Vagina (tissue), 2 donors: ENCODE results near the gene TWIST2. TPM values are rescaled to one million over a fixed set of nuclear protein-coding genes. Genes with fewer than 3 reads are reported as not detected.

Experiments
- DNase-seq, 2 donors: peaks; one replicate each; pipeline ENCODE4 v3.0.0-alpha.2; 2017; ENCODE audit errors: extremely low spot score in 2 of 2
- H3K27ac ChIP-seq: fragments of 200-600 bp; sonication (generic); one replicate; pipeline ENCODE4 v1.5.1; 2019
- H3K27me3 ChIP-seq: fragments of 200-600 bp; sonication (generic); one replicate; pipeline ENCODE4 v1.5.1; 2019
- H3K36me3 ChIP-seq, 2 donors: fragments of 200-600 bp; sonication (generic); one replicate each; pipeline ENCODE4 v1.5.1; 2017 to 2019
- H3K4me1 ChIP-seq: fragments of 200-600 bp; sonication (generic); one replicate; pipeline ENCODE4 v1.5.1; 2019
- H3K4me3 ChIP-seq, 2 donors: fragments of 200-600 bp; sonication (generic); 1 replicate in 1 of 2; 2 replicates in 1 of 2; pipeline ENCODE4 v1.5.1; 2016 to 2019
- H3K9me3 ChIP-seq: fragments of 200-600 bp; sonication (generic); one replicate; pipeline ENCODE4 v1.5.1; 2019
- CTCF ChIP-seq, 3 experiments: fragments of 450-650 bp in 2 of 3; fragments of 200-600 bp in 1 of 3; sonication (generic) in 1 of 3; IDR thresholded peaks; one replicate each; pipeline ENCODE4 v1.5.1; 2017 to 2019; ENCODE audit warnings: antibody characterized with exemption in 3 of 3, mild to moderate bottlenecking in 2 of 3, moderate library complexity in 2 of 3
- POLR2A ChIP-seq, 2 donors: fragments of 450-650 bp; IDR thresholded peaks; one replicate each; pipeline ENCODE4 v1.6.1; 2017; ENCODE audit warnings: antibody characterized with exemption in 2 of 2, mild to moderate bottlenecking in 2 of 2, moderate library complexity in 2 of 2
- POLR2AphosphoS5 ChIP-seq, 2 donors: sonication (generic); formaldehyde crosslinking; IDR thresholded peaks; one replicate each; pipeline ENCODE4 v1.9.0; 2017; ENCODE audit warnings: antibody characterized with exemption in 2 of 2, mild to moderate bottlenecking in 2 of 2, low read depth in 1 of 2; ENCODE audit not compliant: insufficient read depth in 1 of 2
- intact Hi-C: fragments of 100-400 bp; cut with DNase I; formaldehyde crosslinking; loops from one replicate; pipeline ENCODE4 v1.15.1; 2023
- total RNA-seq: library from RNA; depleted of rRNA; stranded (reverse); fragments of >200 nt; gene quantifications from one replicate; pipeline ENCODE4 v1.2.3, GENCODE V29; 2016

The TWIST2 gene
- total RNA-seq, 1 donor from 2014 or later: 214 TPM

GRCh38 chr2:238916176-238916874 lies 68.4 kb downstream of the TWIST2 start:
- Histone ChIP-seq H3K27ac (no peak overlapping the region), H3K36me3 (no peaks in the 10 kb centered on the region), H3K4me1 (no peaks in the 10 kb centered on the region), H3K9me3 (no peaks in the 10 kb centered on the region), H3K27me3 (no peaks in the 10 kb centered on the region), H3K4me3 (no peak overlapping the region)
- TF ChIP-seq CTCF (IDR thresholded peaks at IDR 0.05) (no peak), POLR2AphosphoS5 (IDR thresholded peaks at IDR 0.05; ENCODE audit: insufficient read depth in 1 of 2, low read depth in 1 of 2) (no peak), POLR2A (IDR thresholded peaks at IDR 0.05) (no peak)
- intact Hi-C loops: no loop called here
- no peak for DNase-seq

GRCh38 chr2:238916875-238917590 lies 69.1 kb downstream of the TWIST2 start:
- H3K27me3 ChIP-seq: no peaks in the 10 kb centered on the region
- no peaks in the 10 kb centered on the region for H3K36me3 ChIP-seq
- no peak overlapping the region for H3K4me3 ChIP-seq
- intact Hi-C loops: no loop called here
- H3K4me1 ChIP-seq: no peaks in the 10 kb centered on the region
- H3K9me3 ChIP-seq: no peaks in the 10 kb centered on the region
- TF ChIP-seq CTCF (IDR thresholded peaks at IDR 0.05) (no peak), POLR2AphosphoS5 (IDR thresholded peaks at IDR 0.05; ENCODE audit: insufficient read depth in 1 of 2, low read depth in 1 of 2) (no peak), POLR2A (IDR thresholded peaks at IDR 0.05) (no peak)
- no peak for DNase-seq
- no peak overlapping the region for H3K27ac ChIP-seq

- intact Hi-C loops: no loop called here
- Histone ChIP-seq H3K4me1 (no peaks in the 10 kb centered on the region), H3K4me3 (no peak overlapping the region), H3K36me3 (no peaks in the 10 kb centered on the region), H3K27me3 (no peaks in the 10 kb centered on the region), H3K27ac (no peak overlapping the region), H3K9me3 (no peaks in the 10 kb centered on the region)
- DNase-seq: no peak
- TF ChIP-seq CTCF (IDR thresholded peaks at IDR 0.05) (no peak), POLR2A (IDR thresholded peaks at IDR 0.05) (no peak), POLR2AphosphoS5 (IDR thresholded peaks at IDR 0.05; ENCODE audit: insufficient read depth in 1 of 2, low read depth in 1 of 2) (no peak)
These were observed 71.4 kb downstream of the TWIST2 start for GRCh38 chr2:238919307-238919706.

GRCh38 chr2:238920053-238920452 lies 72.2 kb downstream of the TWIST2 start:
- no peak for DNase-seq
- intact Hi-C loops: no loop called here
- H3K4me3 ChIP-seq: no peak overlapping the region
- H3K27ac ChIP-seq: no peak overlapping the region
- H3K9me3 ChIP-seq: no peaks in the 10 kb centered on the region
- no peaks in the 10 kb centered on the region for H3K36me3 ChIP-seq
- TF ChIP-seq POLR2AphosphoS5 (IDR thresholded peaks at IDR 0.05; ENCODE audit: insufficient read depth in 1 of 2, low read depth in 1 of 2) (no peak), POLR2A (IDR thresholded peaks at IDR 0.05) (no peak), CTCF (IDR thresholded peaks at IDR 0.05) (no peak)
- no peaks in the 10 kb centered on the region for H3K27me3 ChIP-seq
- no peaks in the 10 kb centered on the region for H3K4me1 ChIP-seq

- intact Hi-C loops: no loop called here
These were observed 72.7 kb downstream of the TWIST2 start for GRCh38 chr2:238920601-238921001.

More at GRCh38 chr2:238920601-238921001, 72.7 kb downstream of the TWIST2 start:
- Histone ChIP-seq H3K36me3 (no peaks in the 10 kb centered on the region), H3K4me1 (no peaks in the 10 kb centered on the region), H3K4me3 (no peak overlapping the region), H3K9me3 (no peaks in the 10 kb centered on the region), H3K27ac (no peak overlapping the region), H3K27me3 (no peaks in the 10 kb centered on the region)
- no peak for TF ChIP-seq POLR2A (IDR thresholded peaks at IDR 0.05)
- no peak for DNase-seq
